ENCODE results near the gene GCNA.
"Not testable (repeated sequence)": the region's sequence is repeated elsewhere in the genome, so short reads cannot be mapped to it uniquely, and the experiment has no call there.

GCNA gene

DNA sequence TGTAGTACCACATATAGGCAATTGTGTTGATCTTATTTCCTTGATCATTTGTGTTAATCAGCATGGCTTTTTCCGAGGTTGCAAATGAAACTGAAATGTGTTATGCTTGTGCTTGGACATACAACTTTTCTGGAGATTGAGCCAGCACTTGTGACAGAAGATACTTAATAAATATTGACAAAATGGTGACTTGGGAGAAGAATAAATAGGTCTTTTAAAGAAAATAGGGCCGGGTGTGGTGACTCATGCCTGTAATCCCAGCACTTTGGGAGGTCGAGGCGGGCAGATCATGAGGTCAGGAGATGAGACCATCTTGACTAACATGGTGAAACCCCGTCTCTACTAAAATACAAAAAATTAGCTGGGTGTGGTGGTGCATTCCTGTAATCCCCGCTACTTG lies 18.5 kb upstream of the GCNA start:
- DNase-seq, result not testable (repeated sequence)

DNA sequence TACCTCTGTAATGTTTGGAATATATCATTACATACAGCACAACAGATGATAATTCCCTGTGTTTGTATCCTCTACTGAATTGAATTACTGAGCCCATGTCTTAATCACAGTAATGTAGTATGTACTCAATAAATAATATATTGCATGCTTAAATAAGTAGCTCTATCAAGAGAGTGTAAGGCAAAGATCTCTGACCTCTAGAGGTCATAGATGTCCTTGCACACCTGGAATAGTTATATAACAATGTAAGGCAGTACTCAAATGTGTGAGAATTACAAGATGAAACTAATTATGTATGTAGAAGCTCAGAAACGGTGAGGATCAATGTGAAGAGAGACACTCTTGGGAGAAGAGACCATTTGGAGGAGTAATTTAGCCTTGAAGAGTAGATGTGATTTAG lies 14.3 kb upstream of the GCNA start:
- DNase-seq, result no peak

DNA sequence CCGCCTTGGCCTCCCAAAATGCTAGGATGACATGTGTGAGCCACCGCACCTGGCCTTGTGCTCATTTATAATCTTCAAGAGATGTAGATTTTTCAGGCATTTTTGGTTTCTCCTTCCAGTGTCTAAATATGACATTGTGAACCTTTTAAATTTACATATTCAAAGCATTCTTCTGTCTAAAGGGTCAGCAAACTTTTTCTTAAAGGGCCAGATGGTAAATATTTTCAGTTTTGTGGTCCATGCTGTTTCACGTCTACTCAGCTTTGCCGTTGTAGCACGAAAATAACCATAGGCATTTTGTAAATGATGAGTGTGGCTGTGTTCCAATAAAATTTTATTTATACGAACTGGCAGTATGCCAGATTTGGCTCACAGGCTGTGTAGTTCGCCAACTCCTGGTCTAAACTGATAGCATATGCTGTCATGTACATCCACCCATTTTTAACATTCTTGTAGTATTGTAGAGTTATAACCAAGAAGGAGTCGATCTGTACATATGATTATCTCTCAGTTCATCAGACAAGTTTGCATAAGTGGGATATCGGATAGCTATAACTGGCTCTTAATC lies 12.7 kb upstream of the GCNA start:
- no peak for DNase-seq

DNA sequence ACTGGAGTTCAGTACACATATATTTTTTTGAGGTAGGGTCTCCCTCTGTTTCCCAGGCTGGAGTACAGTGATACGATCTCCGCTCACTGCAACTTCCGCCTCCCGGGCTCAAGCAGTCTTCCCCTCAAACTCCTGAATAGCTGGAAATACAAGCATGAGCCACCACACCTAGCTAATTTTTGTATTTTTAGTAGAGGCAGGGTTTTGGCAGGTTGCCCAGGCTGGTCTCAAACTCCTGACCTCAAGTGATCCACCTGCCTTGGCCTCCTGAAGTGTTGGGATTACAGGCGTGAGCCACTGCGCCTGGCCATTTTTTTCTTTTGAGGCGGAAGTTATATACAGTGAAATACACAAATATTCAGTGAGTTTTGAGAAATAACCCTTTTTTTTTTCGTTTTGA lies 6.8 kb upstream of the GCNA start:
- DNase-seq, result not testable (repeated sequence)

DNA sequence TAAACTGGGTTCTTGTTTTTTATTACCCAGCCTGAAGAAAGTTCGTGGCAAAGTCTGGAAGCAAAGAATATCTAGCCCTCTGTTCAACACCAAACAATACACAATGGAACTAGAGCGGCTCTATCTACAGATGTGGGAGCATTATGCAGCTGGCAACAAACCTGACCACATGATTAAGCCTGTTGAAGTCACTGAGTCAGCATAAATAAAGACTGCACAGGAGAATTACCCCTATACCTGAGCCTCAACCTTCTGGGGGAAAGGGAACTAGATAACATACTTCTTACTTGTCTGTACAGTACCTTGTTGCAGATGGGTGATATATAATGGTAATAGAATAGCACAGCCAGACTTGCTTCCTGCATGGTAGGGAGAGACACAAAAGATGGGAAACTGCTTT lies 4.6 kb upstream of the GCNA start:
- no peak for DNase-seq

DNA sequence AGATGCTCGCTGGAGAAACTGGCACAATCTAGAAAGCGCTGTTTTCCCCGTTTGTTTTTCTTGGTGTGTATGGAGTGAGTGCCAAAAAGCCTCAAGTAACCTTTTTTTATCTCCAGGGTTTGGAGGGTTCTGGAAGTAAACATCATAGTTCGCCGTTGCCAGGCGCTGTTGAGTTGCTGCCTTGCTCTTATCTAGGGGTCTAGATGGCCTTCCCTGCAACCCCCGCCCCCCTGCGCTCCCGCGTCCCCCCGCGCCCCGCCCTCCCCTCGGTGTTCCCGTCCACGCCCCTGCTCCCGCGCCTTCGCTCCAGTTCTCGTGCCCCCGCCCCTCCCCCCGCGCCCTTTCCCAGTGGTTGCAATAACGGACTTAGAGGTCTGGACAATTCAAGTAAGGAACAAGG lies 555 bp upstream of the GCNA start:
- DNase-seq, result no peak

DNA sequence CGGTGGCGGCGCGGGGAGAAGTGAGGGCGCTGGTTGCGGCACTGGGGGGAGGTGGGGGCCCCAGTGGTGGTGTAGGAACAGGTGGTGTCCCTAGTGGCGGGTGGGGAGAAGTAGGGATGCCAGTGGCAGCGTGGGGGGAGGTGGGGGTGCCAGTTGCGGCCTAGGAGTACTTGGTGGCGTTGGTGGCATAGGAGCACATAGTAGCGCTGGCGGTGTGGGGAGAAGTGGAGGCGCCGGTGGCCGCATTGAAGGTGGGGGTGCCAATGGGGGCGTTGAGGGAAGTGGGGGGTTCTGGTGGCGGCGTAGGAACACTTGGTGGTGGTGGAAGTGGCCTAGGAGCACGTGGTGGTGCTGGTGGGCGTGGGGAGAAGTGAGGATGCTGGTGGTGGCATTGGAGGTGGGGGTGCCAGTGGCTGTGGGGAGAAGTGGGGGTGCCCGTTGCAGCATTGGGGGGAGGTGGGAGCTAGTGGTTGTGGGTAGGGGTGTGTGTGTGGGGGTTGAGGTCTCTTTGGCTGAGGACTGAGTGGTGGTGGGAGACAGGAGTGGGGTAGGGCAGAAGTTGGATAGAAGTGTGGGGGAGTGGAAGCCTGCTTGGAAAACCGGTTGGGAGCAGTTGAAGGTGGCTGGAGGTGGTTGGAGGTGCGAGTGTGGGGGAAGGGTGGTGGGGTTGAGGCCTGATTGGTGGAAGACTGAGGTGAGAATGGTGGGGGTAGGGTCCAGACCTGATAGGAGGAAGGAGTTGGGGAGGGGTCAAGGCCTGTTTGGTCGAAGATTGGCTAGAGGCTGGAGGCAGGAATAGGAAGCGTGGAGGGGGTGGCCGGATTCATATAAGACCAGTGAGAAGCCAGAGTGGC lies 1.1 kb downstream of the GCNA start:
- no peak for DNase-seq

DNA sequence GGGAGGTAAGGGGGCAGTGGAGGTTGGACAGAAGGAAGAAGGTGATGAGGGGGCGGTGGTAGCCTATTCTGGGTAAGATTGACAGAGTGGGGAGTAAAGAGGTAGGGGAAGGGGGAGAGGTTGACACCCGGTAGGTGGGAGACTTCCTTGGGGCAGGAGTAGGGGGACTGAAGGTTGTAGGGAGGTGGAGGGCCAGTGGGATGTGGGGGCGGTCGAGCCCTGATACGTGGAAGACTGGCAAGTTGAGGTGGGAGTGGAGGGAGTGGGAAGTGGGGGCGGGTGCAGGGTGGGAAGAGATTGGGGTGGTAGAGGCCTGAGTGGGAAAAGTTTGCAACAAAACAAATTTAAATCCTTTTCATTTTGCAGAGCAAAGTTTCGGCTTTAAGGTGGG lies 1.7 kb downstream of the GCNA start:
- no peak for DNase-seq

DNA sequence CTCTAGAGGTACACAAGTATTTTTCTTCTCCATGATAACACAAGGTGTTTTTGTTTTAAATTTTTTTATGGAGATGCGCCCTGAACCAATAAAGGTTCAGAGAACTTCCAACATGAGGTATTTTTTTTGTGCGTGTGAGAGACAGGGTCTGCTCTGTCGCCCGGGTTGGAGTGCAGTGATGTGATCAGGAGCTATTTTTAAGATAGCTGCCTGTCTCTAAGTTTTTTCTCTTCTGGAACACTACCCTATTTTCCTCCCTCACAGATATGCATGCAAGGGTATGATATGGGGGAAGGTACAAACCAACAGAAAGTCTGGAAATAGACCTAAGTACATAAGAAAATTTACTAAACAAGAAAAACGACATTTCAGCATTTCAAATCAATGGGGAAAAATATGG lies 3.0 kb downstream of the GCNA start:
- DNase-seq, result no peak

DNA sequence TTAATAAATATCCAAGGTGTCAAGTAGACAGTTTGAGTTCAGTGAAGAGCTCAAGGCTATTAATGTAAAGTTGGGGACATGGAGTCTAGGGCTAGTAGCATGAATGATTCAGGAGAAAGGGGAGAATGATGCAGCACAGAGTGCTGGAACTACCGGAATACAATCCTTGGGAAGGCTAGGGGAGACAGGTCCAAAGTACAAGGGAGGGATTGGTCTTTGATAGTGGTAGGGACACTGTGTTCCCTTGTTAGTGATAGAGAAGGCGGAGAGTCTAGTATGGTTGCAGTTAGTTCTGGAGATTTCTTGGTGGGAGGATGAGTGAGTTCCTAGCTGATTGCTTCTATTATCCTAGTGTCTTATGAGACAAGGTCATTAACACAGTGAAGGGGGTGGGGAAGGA lies 8.7 kb downstream of the GCNA start:
- no peak for DNase-seq

DNA sequence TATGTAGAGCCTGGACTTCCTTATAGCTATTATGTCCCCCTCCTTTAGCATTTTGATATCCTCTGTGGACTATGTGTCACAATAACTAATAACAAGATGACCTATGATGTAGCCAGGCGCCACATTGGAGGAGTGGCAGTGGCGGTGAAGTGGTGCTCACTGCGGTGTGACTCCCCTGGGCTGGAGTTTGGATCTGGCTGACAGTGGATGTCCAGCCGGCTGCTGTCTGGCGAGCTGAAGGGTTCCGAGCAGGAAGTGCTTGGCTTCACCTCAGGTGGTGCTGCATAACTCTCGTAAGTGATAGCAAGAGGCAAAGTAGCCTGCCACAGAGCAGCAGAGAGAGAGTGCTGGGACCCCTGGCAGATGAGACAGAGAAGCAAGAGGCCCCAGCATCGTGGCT lies 15.0 kb downstream of the GCNA start:
- DNase-seq, result not testable (repeated sequence)

DNA sequence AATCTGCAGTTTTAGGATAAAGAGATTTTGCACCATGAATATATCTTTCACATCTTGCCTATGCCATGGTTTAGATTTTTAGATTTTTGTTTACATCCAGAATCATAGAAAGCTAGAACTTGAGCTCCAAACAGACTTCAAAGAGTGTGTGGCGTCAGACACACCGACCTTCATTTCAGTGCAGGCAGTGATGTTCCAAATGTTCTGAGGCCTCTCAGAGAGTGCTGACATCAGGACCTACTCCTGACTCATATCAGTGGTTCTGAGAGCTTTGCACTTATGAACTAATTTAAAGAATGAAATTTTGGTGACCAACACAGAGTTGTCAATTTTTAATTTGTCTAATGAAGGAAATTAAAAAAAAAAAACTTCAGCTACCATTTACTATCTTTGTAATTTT lies 21.7 kb downstream of the GCNA start:
- no peak for DNase-seq

DNA sequence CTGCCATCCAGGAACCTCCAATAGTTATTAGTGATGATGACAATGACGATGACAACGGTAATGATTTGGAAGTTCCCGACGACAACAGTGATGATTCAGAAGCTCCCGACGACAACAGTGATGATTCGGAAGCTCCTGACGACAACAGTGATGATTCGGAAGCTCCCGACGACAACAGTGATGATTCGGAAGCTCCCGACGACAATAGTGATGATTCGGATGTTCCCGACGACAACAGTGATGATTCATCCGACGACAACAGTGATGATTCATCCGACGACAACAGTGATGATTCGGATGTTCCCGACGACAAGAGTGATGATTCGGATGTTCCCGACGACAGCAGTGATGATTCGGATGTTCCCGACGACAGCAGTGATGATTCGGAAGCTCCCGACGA lies 25.4 kb downstream of the GCNA start:
- DNase-seq, result no peak

DNA sequence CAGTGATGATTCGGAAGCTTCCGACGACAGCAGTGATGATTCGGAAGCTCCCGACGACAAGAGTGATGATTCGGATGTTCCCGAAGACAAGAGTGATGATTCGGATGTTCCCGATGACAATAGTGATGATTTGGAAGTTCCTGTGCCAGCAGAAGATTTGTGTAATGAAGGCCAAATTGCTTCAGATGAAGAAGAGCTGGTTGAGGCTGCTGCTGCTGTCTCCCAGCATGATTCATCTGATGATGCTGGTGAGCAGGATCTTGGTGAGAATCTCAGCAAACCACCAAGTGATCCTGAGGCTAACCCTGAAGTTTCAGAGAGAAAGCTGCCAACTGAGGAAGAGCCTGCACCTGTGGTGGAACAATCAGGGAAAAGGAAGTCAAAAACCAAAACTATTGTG lies 25.9 kb downstream of the GCNA start:
- no peak for DNase-seq

DNA sequence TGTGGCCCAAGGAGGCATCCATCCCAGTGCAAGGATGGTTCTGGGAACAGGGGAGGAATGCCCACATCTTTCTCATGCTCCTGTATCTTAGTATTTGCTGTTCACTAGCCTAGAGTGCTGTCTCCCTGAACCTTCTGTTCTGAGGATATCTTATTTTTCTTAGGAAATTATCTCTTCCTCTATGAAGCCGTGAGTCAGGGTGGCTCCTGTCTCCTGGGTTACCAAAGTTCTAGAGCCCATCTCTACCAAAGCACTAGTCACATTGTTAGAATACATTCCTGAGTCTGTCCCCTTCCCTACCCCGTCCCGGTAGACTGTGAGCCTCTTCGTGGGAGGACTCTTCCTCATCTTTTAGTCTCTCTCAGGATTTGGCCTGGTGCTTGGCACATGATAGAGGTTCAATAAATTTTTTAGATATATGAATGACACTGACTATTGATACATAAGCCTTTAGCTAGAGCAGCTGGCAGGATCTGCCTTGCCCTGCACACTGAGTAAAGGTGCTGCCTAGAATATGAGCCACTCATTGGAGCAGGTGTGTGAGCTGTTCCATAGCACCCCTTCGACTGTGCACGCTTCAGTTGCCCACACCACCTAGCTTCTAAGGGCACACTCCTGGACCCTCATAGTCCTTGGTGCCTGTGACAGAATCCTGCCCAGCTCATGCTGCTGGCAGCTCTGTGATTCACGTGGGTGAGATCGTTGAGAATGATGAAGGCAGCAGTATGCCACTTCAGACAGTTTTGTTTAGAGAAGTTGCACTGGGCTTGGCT lies 26.7 kb downstream of the GCNA start:
- DNase-seq, result no peak

DNA sequence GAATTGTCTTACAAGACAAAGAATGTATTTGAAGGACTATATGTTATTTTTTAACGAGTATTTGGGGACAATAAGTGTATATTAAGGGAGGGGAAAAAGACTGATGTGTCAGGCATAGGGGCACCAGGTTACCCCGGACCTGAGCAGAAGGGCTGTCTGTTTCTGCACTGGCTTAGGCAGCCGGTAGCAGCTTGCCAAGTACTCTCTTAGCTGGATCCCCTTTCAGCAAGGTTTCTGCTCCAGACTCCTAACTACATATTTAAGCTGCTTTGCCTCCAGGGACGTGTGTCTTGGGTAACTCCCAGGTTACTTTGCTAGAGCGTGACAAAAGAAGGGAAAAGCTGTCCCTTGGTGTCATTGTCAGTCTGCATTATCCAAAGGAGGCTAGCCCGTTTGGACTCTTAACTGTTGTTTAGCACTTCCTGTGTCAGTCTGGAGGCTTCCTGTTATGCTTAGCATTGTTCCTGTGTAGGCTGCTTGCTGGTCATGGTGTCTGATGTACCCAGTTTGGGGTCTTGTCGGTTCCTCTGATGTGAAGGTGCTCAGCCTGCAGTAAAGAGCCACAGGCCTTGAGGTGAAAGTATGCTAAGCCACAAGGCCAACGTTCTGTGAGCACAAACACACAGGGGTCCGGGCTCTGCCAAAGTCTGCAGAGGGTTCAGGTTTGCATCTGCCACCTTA lies 28.4 kb downstream of the GCNA start:
- no peak for DNase-seq

DNA sequence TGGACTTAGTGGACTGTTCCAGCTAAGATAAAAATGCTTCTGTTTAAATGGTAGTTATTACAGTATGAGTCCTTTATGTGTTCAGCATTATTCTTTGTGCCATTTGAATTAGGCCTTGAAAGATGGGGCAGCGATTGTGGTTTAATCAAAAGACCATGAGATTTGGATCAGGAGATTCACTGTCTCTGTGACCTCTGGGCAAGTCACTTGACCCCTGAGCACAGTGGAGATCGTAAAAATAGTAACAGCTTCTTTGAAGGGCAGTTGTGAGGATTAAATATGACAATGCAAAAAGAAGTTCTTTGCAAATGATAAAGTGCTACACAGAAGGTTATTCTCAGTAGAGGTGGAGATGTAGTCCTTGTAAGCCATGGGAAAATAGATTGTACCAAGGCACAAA lies 29.3 kb downstream of the GCNA start:
- DNase-seq, result no peak

DNA sequence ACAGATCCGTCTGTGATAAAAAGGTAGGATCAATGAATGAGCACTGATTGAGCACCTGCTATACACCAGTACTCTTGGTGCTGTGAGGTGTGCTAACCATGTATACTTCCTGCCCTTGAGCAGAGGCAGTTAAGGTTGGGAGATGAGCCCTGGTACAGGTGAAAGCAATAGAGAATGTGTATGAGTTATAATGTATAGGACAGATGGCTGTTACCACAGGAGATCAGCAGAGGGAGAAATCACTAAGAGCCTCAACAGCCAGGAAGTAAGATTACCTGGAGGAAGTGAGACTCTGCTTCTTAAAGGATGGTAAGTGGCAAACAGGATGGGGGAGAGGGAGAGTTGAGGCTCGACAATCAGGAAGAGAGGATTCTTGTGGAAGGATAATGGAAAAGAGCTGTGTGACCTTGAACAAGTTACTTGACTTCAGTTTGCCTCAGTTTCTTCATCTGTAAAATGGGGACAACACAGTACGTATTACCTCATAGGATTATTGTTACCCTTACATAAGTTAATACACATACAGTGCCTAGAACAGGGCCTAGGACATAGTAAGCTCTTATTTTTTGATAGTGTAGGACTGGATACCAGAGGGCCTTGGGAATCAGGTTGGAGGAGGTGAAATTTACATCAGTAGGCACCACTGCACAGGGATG lies 31.0 kb downstream of the GCNA start:
- no peak for DNase-seq

DNA sequence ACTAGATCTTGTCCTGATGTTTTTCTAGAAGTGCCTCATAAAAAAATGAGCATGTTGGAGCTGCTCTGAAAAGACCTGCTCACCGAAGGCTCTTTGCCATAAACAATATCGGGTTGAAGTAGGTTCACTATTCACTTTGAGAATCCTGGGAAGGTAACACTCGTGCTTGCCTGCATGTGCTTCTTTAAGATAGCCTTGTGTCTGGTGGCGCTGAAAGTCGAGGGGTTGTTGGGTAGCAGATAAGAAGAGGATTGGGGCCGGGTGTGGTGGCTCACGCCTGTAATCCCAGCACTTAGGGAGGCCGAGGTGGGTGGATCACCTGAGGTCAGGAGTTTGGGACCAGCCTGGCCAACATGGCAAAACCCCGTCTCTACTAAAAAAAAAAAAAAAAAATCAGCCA lies 33.5 kb downstream of the GCNA start:
- not testable (repeated sequence) for DNase-seq

DNA sequence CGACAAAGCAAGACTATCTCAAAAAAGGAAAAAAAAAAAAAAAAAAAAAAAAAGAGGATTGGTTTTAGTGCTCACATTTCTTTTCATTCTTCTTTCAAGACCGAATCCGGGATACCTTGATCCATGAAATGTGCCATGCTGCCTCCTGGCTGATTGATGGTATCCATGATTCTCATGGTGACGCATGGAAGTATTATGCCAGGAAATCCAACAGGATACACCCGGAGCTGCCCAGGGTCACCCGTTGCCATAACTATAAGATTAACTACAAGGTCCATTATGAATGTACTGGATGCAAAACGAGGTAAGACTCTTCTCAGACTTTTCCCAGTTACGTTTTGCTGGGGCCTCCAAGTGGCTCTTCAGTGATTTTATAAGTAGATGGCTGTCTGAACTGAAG lies 34.0 kb downstream of the GCNA start:
- no peak for DNase-seq

DNA sequence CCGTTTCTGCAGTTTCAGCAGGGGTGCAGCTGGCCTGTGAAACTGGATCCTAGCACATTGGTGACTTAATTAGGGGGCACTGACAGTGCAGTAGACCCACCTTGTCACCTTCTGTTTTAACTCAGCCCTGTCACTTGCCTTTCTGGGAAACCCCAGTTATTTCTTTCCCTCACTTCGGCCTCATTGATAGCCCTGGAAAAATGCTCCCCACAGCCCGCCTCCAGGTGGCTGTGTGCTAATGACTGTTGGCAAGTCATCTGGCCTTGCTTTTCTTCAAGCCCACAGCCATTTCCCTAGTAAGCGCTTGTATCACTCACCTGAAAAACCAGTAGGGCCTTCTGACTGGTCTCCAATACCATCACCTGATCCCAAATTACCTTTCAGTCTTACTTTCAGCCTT lies 36.8 kb downstream of the GCNA start:
- no peak for DNase-seq

DNA sequence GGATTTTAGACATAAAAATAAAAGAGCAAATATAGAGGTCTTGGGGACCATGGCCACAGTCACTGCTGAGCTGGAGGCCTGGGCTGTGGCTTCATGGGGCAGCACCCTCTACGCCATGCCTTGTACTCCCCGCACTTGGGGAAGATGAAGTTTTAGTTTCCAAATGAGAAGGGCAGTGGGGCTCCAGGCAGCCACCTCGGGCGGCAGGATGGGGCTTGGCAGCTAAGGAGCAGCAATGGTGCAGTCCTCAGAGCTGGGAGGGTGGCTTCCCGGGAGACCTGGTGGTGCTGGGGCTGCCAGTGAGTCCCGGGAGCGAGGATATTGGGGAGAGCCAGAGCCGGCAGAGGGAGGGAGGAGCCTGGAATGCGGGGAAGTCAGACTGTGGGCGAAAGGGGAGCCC lies 37.7 kb downstream of the GCNA start:
- DNase-seq, result no peak
